GM18868 (cell line): ENCODE results near the gene EPM2A.

Source experiments
- ATAC-seq: cut with Tn5 transposase; IDR thresholded peaks from one replicate; pipeline ENCODE4 v1.9.1; 2021; ENCODE audit warnings: mild to moderate bottlenecking, moderate library complexity; ENCODE audit not compliant: unreplicated experiment

Gene EPM2A

GRCh38 chr6:145685932-145686331 lies 49.4 kb downstream of the EPM2A start:
- no peak for ATAC-seq

GRCh38 chr6:145681965-145682364 lies 53.4 kb downstream of the EPM2A start:
- ATAC-seq = no peak

GRCh38 chr6:145673504-145673903 lies 61.8 kb downstream of the EPM2A start:
- ATAC-seq = no peak

GRCh38 chr6:145670311-145670710 lies 65.0 kb downstream of the EPM2A start:
- ATAC-seq = no peak

- ATAC-seq = no peak
These were observed 65.7 kb downstream of the EPM2A start for GRCh38 chr6:145669627-145670034.

GRCh38 chr6:145668844-145669243 lies 66.5 kb downstream of the EPM2A start:
- ATAC-seq = no peak

GRCh38 chr6:145660676-145661075 lies 74.6 kb downstream of the EPM2A start:
- no peak for ATAC-seq

- ATAC-seq = no peak
These were observed 79.2 kb downstream of the EPM2A start for GRCh38 chr6:145656128-145656527.

GRCh38 chr6:145652572-145652971 lies 82.7 kb downstream of the EPM2A start:
- ATAC-seq = no peak

GRCh38 chr6:145651988-145652387 lies 83.3 kb downstream of the EPM2A start:
- ATAC-seq = no peak

GRCh38 chr6:145648149-145648548 lies 87.2 kb downstream of the EPM2A start:
- no peak for ATAC-seq

GRCh38 chr6:145647602-145648001 lies 87.7 kb downstream of the EPM2A start:
- ATAC-seq = no peak

GRCh38 chr6:145643760-145644159 lies 91.6 kb downstream of the EPM2A start:
- no peak for ATAC-seq

- peak; percentile 94 for ATAC-seq
These were observed 101.2 kb downstream of the EPM2A start for GRCh38 chr6:145633981-145634627.

GRCh38 chr6:145632971-145633370 lies 102.3 kb downstream of the EPM2A start:
- ATAC-seq = no peak

- ATAC-seq = no peak
These were observed 103.9 kb downstream of the EPM2A start for GRCh38 chr6:145631374-145631773.

- ATAC-seq = no peak
These were observed 104.7 kb downstream of the EPM2A start for GRCh38 chr6:145630598-145630997.

GRCh38 chr6:145629478-145629877 lies 105.8 kb downstream of the EPM2A start:
- ATAC-seq = no peak

- ATAC-seq = no peak
These were observed 107.9 kb downstream of the EPM2A start for GRCh38 chr6:145627451-145627850.

- no peak for ATAC-seq
These were observed 108.5 kb downstream of the EPM2A start for GRCh38 chr6:145626857-145627256.

- no peak for ATAC-seq
These were observed 112.1 kb downstream of the EPM2A start for GRCh38 chr6:145623231-145623630.

- peak; percentile 53 for ATAC-seq
These were observed 113.5 kb downstream of the EPM2A start for GRCh38 chr6:145621776-145622175.

- ATAC-seq = no peak
These were observed 115.2 kb downstream of the EPM2A start for GRCh38 chr6:145620088-145620487.
